B cell (primary cell): ENCODE data around the gene FSHR. TPM values are rescaled to one million over a fixed set of nuclear protein-coding genes. Genes with fewer than 3 reads are reported as not detected.

Source experiments
- ATAC-seq: fragments of 200-7000 bp; cut with Tn5 transposase; one replicate; pipeline ENCODE4 v1.10.0; 2021; ENCODE audit warnings: low read depth, mild to moderate bottlenecking, moderate number of reproducible peaks, moderate library complexity
- CTCF ChIA-PET: fragments of 350-600 bp; sonication (Branson Sonifier 250); formaldehyde crosslinking; loops from one replicate; lab custom pipeline; 2021; ENCODE audit warnings: antibody characterized with exemption, inconsistent platforms; lab: Charles Lee
- POLR2A ChIA-PET: fragments of 350-600 bp; sonication (Branson Sonifier 250); formaldehyde crosslinking; loops from one replicate; lab custom pipeline; 2021; ENCODE audit warnings: antibody characterized with exemption; lab: Charles Lee
- DNase-seq: peaks from one replicate; pipeline ENCODE4 v3.0.0; 2013
- H2AFZ ChIP-seq: 2 replicates; pipeline ENCODE4 v1.6.1; 2012; ENCODE audit warnings: mild to moderate bottlenecking, low read depth, low read length; ENCODE audit not compliant: insufficient read depth, poor library complexity, severe bottlenecking
- H3K27ac ChIP-seq, 2 donors: 1 replicate in 1 of 2; 2 replicates in 1 of 2; pipeline ENCODE4 v1.5.1; 2012 to 2013; ENCODE audit warnings: low read length in 2 of 2, mild to moderate bottlenecking in 2 of 2, moderate library complexity in 1 of 2
- H3K27me3 ChIP-seq, 4 experiments: fragments of 200-600 bp in 1 of 4; sonication (generic) in 1 of 4; replicated peaks in 1 of 4; 1 replicate in 2 of 4; 2 replicates in 2 of 4; pipeline versions ENCODE4 v1.6.1 to v1.7.0; 2013 to 2016; ENCODE audit warnings: low read length in 3 of 4, mild to moderate bottlenecking in 2 of 4, mixed read lengths in 1 of 4, moderate library complexity in 1 of 4; ENCODE audit not compliant: insufficient read depth in 4 of 4, control insufficient read depth in 3 of 4; ENCODE audit errors: control extremely low read depth in 1 of 4
- H3K36me3 ChIP-seq, 2 experiments: replicated peaks in 1 of 2; 1 replicate in 1 of 2; 2 replicates in 1 of 2; pipeline versions ENCODE4 v1.6.1 to v1.7.1; 2013; ENCODE audit warnings: low read length in 1 of 2; ENCODE audit not compliant: insufficient read depth in 2 of 2, control insufficient read depth in 1 of 2; ENCODE audit errors: control extremely low read depth in 1 of 2, extremely low read depth in 1 of 2
- H3K4me1 ChIP-seq, 2 donors: fragments of 200-600 bp in 1 of 2; sonication (generic) in 1 of 2; 1 replicate in 1 of 2; 2 replicates in 1 of 2; pipeline versions ENCODE4 v1.5.1 to v1.6.1; 2013 to 2017; ENCODE audit warnings: low read length in 2 of 2; ENCODE audit not compliant: control insufficient read depth in 2 of 2, insufficient read depth in 2 of 2
- H3K4me2 ChIP-seq: replicated peaks from 2 replicates; pipeline ENCODE3; 2012; ENCODE audit warnings: mild to moderate bottlenecking, low read depth, low read length; ENCODE audit not compliant: poor library complexity, severe bottlenecking
- H3K4me3 ChIP-seq, 5 experiments: fragments of 200-600 bp in 1 of 5; sonication (generic) in 1 of 5; 1 replicate in 3 of 5; 2 replicates in 2 of 5; pipeline versions ENCODE4 v1.5.1 to v1.7.0; 2011 to 2016; ENCODE audit warnings: low read length in 4 of 5, mild to moderate bottlenecking in 4 of 5, low read depth in 2 of 5, control low read depth in 1 of 5, moderate library complexity in 1 of 5; ENCODE audit not compliant: insufficient read depth in 1 of 5; ENCODE audit errors: control extremely low read depth in 1 of 5, extremely low read depth in 1 of 5
- H3K79me2 ChIP-seq: fragments of 200-600 bp; sonication (generic); one replicate; pipeline ENCODE4 v1.6.0; 2016; ENCODE audit warnings: low read length; ENCODE audit not compliant: control insufficient read depth, insufficient read depth
- H3K9ac ChIP-seq: fragments of 200-600 bp; sonication (generic); 2 replicates; pipeline ENCODE4 v1.6.1; 2017; ENCODE audit warnings: mild to moderate bottlenecking, low read length, moderate library complexity
- H3K9me3 ChIP-seq, 3 donors: one replicate each; pipeline versions ENCODE4 v1.6.1 to v1.7.1; 2013; ENCODE audit warnings: low read length in 2 of 3; ENCODE audit not compliant: control insufficient read depth in 2 of 3, insufficient read depth in 1 of 3; ENCODE audit errors: control extremely low read depth in 1 of 3
- H4K20me1 ChIP-seq: 2 replicates; pipeline ENCODE4 v1.6.0; 2012; ENCODE audit warnings: mild to moderate bottlenecking, low read length; ENCODE audit not compliant: insufficient read depth, control insufficient read depth, poor library complexity, severe bottlenecking
- H3K27ac Mint-ChIP-seq: one replicate; pipeline ENCODE4 v1.8.0; 2021; ENCODE audit warnings: mixed read lengths
- H3K27me3 Mint-ChIP-seq: one replicate; pipeline ENCODE4 v1.8.0; 2021; ENCODE audit warnings: mixed read lengths
- H3K4me1 Mint-ChIP-seq: one replicate; pipeline ENCODE4 v1.8.0; 2021; ENCODE audit warnings: mixed read lengths
- H3K4me3 Mint-ChIP-seq: one replicate; pipeline ENCODE4 v1.8.0; 2021; ENCODE audit warnings: mixed read lengths
- H3K9me3 Mint-ChIP-seq: one replicate; pipeline ENCODE4 v1.8.0; 2022; ENCODE audit warnings: mixed read lengths; ENCODE audit not compliant: insufficient read depth
- CTCF ChIP-seq: fragments of 200-600 bp; IDR thresholded peaks from one replicate; pipeline ENCODE4 v1.8.0; 2022; ENCODE audit warnings: antibody characterized with exemption, mild to moderate bottlenecking
- EZH2 ChIP-seq: IDR thresholded peaks from 2 replicates; pipeline ENCODE4 v1.6.1; 2012; ENCODE audit warnings: borderline replicate concordance, low read depth, mild to moderate bottlenecking, moderate library complexity, low read length; ENCODE audit not compliant: insufficient read depth, poor library complexity, severe bottlenecking
- WGBS: methylation state at CpG from one replicate; pipeline ENCODE4 v1.1.5; 2013; ENCODE audit warnings: missing lambda C conversion rate; ENCODE audit not compliant: insufficient coverage; 5-methylcytosine and 5-hydroxymethylcytosine counted together
- intact Hi-C: fragments of 100-400 bp; cut with micrococcal nuclease; formaldehyde crosslinking; loops from one replicate; pipeline ENCODE4 v1.10.0; 2022
- polyA plus RNA-seq: library from polyadenylated mRNA; depleted of rRNA; stranded (reverse); fragments of >200 nt; gene quantifications from 2 replicates; pipeline ENCODE4 v1.2.3, GENCODE V29; 2012
- total RNA-seq, 2 donors: library from RNA; stranded (reverse); fragments of 120-200 nt in 1 of 2; gene quantifications; 1 replicate in 1 of 2; 2 replicates in 1 of 2; pipeline versions ENCODE4 v1.2.3 to v1.2.4, GENCODE V29; 2013 to 2022

Gene FSHR
- total and polyA plus RNA-seq, 2 donors (not counting 1 experiment from before 2014, with no cell fraction given) = not detected

- Histone ChIP-seq H3K4me2 (no peak overlapping the region), H4K20me1 (no peaks in the 10 kb centered on the region), H3K4me3 (no peak overlapping the region), H3K4me1 (no peaks in the 10 kb centered on the region), H3K9me3 (no peaks in the 10 kb centered on the region), H3K9ac (no peak overlapping the region), H3K36me3 (no peaks in the 10 kb centered on the region), H3K27me3 (no peaks in the 10 kb centered on the region), H2AFZ (no peak overlapping the region), H3K27ac (no peak overlapping the region), H3K79me2 (no peaks in the 10 kb centered on the region)
- intact Hi-C loops = no loop called here
- ChIA-PET CTCF (no interaction called here), POLR2A (no interaction called here)
- Mint-ChIP-seq H3K9me3 (no peaks in the 10 kb centered on the region), H3K4me3 (no peak overlapping the region), H3K4me1 (no peaks in the 10 kb centered on the region), H3K27ac (no peak overlapping the region), H3K27me3 (no peaks in the 10 kb centered on the region)
- DNase-seq (no peak), ATAC-seq (no peak)
- no peak for TF ChIP-seq CTCF
- 75% methylated on average over 1 of the region's 1 CpG for WGBS
Observed at GRCh38 chr2:49194701-49195100, 40.4 kb upstream of the FSHR start.

- Mint-ChIP-seq H3K27me3 (no peaks in the 10 kb centered on the region), H3K27ac (no peak overlapping the region), H3K4me3 (no peak overlapping the region), H3K9me3 (no peaks in the 10 kb centered on the region), H3K4me1 (no peaks in the 10 kb centered on the region)
- Histone ChIP-seq H3K27me3 (no peaks in the 10 kb centered on the region), H2AFZ (no peak overlapping the region), H3K4me3 (no peak overlapping the region), H3K4me2 (no peak overlapping the region), H4K20me1 (no peaks in the 10 kb centered on the region), H3K9ac (no peak overlapping the region), H3K79me2 (no peaks in the 10 kb centered on the region), H3K27ac (no peak overlapping the region), H3K36me3 (no peaks in the 10 kb centered on the region), H3K9me3 (no peaks in the 10 kb centered on the region), H3K4me1 (no peaks in the 10 kb centered on the region)
- DNase-seq = no peak
- POLR2A ChIA-PET = no interaction called here
- ATAC-seq = no peak
- TF ChIP-seq EZH2 (no peak), CTCF (no peak)
- CTCF ChIA-PET = no interaction called here
- intact Hi-C loops = no loop called here
- no CpG with 5 or more reads among the region's 1 CpG for WGBS
Observed at GRCh38 chr2:49192036-49192435, 37.7 kb upstream of the FSHR start.
